Kasumi-1 (cell line): ENCODE results near the gene FAM149B1.

Experiments
- DNase-seq, 2 experiments: peaks; one replicate each; lab custom pipeline; 2025; lab: John Stamatoyannopoulos, UW

FAM149B1 gene

DNA sequence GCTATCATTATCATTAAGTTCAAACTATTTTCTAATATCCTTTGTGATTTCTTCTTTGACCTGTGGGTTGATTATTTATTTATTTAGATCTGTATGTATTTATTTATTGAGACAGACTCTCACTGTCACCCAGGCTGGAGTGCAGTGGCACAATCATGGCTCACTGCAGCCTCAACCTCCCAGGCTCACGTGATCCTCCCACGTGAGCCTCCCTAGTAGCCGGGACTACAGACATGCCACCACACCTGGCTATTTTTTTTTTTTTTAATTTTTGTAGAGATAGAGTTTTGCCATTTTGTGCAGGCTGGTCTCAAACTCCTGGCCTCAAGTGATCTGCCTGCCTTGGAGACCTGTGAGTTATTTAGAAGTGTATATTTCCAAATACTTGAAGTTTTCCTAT lies 113.2 kb downstream of the FAM149B1 start:
- no peak for DNase-seq

DNA sequence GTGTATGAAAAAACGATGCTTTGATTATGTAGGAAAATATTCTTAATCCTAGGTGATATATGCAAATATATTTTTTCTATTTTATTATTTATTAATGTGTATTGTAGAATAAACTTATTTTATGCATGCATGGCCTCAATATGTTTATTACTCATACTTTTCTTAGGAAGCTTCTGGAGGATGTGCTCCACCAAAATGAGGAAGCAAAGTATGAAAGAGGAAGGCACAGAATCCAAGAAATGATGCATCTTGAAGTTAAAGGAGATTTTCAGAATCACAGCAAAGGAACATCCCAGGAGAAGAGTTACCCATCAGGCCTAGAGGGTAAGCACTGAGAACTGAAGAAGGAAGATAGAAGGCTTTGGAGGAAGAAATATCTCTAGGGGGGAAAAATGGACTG lies 119.5 kb downstream of the FAM149B1 start:
- DNase-seq = peak; percentile 62 to 68

DNA sequence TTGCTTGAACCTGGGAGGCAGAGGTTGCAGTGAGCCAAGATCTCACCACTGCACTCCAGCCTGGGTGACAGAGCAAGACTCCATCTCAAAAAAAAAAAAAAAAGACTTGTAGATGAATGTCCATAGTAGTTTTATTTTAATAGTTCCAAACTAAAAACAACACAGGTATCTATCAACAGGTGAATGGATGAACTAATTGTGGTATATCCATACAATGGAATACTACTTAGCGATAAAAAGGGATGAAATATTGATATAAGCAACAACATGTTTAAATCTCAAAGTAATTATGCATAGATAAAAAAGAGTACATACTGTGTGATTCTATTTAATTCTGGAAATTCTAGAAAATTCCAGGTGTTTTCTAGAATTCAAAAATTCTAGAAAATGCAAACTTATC lies 122.0 kb downstream of the FAM149B1 start:
- no peak for DNase-seq

DNA sequence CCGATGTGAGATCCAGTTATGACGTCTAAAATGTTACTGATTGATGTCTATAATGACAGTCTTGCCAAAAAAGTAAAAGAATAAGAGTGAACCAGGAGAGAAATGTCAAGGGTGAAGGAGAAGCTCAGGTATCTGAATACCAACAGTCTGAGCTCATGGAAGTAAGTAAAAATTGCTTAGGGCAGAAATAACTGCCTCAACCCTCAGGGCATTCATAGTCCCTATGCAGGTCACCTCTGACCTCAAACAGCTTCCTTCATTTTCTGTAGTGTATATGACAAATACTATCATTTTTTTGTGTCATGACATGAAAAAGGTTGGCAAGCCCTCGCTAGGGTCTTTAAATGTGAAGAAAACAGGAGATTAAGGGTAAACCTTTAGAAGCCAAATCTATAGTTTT lies 125.5 kb downstream of the FAM149B1 start:
- DNase-seq = no peak
